ENCODE data around the gene CDC14B. TPM values are rescaled to one million over a fixed set of nuclear protein-coding genes. Genes with fewer than 3 reads are reported as not detected.

CDC14B gene
- total and polyA plus RNA-seq, 2 donors (not counting 1 experiment from before 2014, with no cell fraction given) = 2.8 to 8.5 TPM

DNA sequence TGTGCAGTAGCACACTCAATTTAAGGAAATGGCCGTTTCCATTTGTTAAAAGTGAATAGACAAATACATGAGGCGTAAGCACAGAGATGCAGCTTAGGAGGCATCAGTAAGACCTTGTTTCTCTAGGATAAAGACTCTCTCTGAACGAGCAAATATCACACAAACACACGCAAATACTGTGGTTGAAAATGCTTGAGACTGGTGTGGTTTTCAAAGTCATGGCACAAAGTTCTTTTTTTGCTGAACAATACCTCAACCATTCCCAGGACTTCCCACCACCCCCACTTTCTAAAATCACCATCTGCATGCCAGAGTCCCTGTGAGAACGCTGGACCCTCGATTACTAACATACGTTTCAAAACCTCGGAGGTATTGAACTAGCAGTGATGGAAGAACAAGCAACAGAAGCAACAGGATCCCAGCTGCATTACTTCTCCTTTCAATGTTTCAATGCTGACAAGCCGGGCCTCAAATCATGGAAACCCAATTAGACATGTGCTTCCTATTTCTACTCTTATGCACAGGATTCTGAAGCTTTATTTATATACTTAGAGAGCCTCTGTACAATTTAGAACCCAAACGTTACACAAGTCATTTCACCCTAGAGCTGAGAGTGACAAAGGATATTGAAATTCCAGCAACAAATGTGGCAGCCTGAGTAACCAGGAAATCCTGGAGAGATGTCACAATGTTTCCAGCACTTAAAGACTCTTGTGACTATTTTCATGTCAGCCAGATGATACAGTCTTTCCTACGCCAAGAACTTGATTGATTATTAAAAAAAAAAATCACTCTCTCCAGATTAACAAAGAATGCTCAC lies 63.9 kb downstream of the CDC14B start:
- H3K9me3 Mint-ChIP-seq (ENCODE audit: insufficient read depth) = no peaks in the 10 kb centered on the region
- CTCF ChIA-PET = interaction anchor here (2.3 kb wide), 1 partner anchor 11 kb away, joined by 8 read pairs; no protein-coding TSS in a partner anchor
- DNase-seq = no peak

More for the DNA sequence above, 63.9 kb downstream of the CDC14B start:
- Histone ChIP-seq H3K27ac (ENCODE audit: low read length in 2 of 2) (no peak overlapping the region), H3K79me2 (ENCODE audit: control insufficient read depth, insufficient read depth, low read length) (no peaks in the 10 kb centered on the region), H3K4me2 (replicated peaks; ENCODE audit: low read depth, low read length, poor library complexity, severe bottlenecking) (no peak overlapping the region), H3K36me3 (replicated peaks in 1 of 2; ENCODE audit: control extremely low read depth in 1 of 2, control insufficient read depth in 1 of 2, extremely low read depth in 1 of 2, insufficient read depth in 2 of 2, low read length in 1 of 2) (peaks cover 0 to 2% of the 10 kb centered on the region in 2 experiments), H3K9ac (ENCODE audit: low read length) (no peak overlapping the region), H3K4me3 (ENCODE audit: control extremely low read depth in 1 of 5, extremely low read depth in 1 of 5, insufficient read depth in 1 of 5, low read depth in 2 of 5, low read length in 4 of 5) (no peak overlapping the region), H2AFZ (ENCODE audit: insufficient read depth, low read depth, low read length, poor library complexity, severe bottlenecking) (peak overlapping the region; percentile 6), H3K27me3 (replicated peaks in 1 of 4; ENCODE audit: control extremely low read depth in 1 of 4, control insufficient read depth in 3 of 4, insufficient read depth in 4 of 4, low read length in 3 of 4) (no peaks in the 10 kb centered on the region), H3K4me1 (ENCODE audit: control insufficient read depth in 2 of 2, insufficient read depth in 2 of 2, low read length in 2 of 2) (no peaks in the 10 kb centered on the region), H4K20me1 (ENCODE audit: control insufficient read depth, insufficient read depth, low read length, poor library complexity, severe bottlenecking) (no peaks in the 10 kb centered on the region), H3K9me3 (ENCODE audit: control extremely low read depth in 1 of 3, control insufficient read depth in 2 of 3, insufficient read depth in 1 of 3, low read length in 2 of 3) (peaks cover 0 to under 1% (median 0%) of the 10 kb centered on the region in 3 donors)
- no peak overlapping the region for H3K4me3 Mint-ChIP-seq
- no peaks in the 10 kb centered on the region for H3K27me3 Mint-ChIP-seq
- intact Hi-C loops (cut with micrococcal nuclease) = no loop called here
- H3K27ac Mint-ChIP-seq = no peak overlapping the region
- peaks cover 7% of the 10 kb centered on the region for H3K4me1 Mint-ChIP-seq
- WGBS (ENCODE audit: insufficient coverage) = 13% methylated on average over 4 of the region's 11 CpGs
- POLR2A ChIA-PET = no interaction called here
- TF ChIP-seq, protein P1, sequence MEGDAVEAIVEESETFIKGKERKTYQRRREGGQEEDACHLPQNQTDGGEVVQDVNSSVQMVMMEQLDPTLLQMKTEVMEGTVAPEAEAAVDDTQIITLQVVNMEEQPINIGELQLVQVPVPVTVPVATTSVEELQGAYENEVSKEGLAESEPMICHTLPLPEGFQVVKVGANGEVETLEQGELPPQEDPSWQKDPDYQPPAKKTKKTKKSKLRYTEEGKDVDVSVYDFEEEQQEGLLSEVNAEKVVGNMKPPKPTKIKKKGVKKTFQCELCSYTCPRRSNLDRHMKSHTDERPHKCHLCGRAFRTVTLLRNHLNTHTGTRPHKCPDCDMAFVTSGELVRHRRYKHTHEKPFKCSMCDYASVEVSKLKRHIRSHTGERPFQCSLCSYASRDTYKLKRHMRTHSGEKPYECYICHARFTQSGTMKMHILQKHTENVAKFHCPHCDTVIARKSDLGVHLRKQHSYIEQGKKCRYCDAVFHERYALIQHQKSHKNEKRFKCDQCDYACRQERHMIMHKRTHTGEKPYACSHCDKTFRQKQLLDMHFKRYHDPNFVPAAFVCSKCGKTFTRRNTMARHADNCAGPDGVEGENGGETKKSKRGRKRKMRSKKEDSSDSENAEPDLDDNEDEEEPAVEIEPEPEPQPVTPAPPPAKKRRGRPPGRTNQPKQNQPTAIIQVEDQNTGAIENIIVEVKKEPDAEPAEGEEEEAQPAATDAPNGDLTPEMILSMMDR (IDR thresholded peaks at IDR 0.05) = no peak
- no peak for TF ChIP-seq EZH2 (IDR thresholded peaks at IDR 0.05; ENCODE audit: borderline replicate concordance, insufficient read depth, low read depth, low read length, poor library complexity, severe bottlenecking)
- no peak for ATAC-seq (ENCODE audit: low read depth)

Data from B cell (primary cell).